ENCODE results near the gene AGO1.

- no peak for TF ChIP-seq CTCF (IDR thresholded peaks at IDR 0.05)
- no peak for TF ChIP-seq POLR2A (IDR thresholded peaks at IDR 0.05)
These were observed 12.2 kb upstream of the AGO1 start for GRCh38 chr1:35870651-35871309.
